Ovary (tissue), 3 donors: ENCODE results near the gene DOCK2.

ENCODE experiments used
- POLR2A ChIP-seq: fragments of 450-650 bp; IDR thresholded peaks from one replicate; pipeline ENCODE4 v1.6.1; 2017; ENCODE audit warnings: antibody characterized with exemption, mild to moderate bottlenecking, moderate library complexity
- TF ChIP-seq, protein P1 (sequence below), 3 donors: fragments of 450-650 bp in 2 of 3; fragments of 200-600 bp in 1 of 3; IDR thresholded peaks; one replicate each; pipeline versions ENCODE4 v1.5.1 to v1.8.0; 2016 to 2022; ENCODE audit warnings: antibody characterized with exemption in 3 of 3, mild to moderate bottlenecking in 1 of 3
- donor health status: DM: no; HTN: no; CAD: no.

DNA sequence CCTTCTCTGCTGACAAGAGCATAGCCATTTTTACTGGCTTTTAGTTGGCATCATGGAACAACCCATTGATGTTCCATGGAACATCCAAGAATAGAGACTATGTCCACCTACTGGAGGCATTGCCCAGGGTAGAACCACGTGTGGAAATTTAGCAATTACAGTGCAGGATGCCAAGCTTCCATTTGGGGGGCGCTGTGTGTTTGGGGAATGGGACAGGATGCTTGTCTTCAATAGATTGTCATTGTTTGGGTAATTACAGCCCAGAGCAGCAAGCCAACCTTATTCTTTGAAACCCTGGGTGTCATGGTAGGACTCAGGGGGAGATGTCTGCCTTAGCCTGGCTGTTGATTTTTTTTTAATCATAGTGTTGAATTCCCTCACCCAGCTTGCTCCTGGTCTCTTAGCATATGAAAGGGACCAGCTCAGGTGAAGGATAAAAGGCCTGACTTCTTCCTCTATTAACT lies 171.1 kb downstream of the DOCK2 start:
- TF ChIP-seq POLR2A: no peak
- TF ChIP-seq, protein P1, sequence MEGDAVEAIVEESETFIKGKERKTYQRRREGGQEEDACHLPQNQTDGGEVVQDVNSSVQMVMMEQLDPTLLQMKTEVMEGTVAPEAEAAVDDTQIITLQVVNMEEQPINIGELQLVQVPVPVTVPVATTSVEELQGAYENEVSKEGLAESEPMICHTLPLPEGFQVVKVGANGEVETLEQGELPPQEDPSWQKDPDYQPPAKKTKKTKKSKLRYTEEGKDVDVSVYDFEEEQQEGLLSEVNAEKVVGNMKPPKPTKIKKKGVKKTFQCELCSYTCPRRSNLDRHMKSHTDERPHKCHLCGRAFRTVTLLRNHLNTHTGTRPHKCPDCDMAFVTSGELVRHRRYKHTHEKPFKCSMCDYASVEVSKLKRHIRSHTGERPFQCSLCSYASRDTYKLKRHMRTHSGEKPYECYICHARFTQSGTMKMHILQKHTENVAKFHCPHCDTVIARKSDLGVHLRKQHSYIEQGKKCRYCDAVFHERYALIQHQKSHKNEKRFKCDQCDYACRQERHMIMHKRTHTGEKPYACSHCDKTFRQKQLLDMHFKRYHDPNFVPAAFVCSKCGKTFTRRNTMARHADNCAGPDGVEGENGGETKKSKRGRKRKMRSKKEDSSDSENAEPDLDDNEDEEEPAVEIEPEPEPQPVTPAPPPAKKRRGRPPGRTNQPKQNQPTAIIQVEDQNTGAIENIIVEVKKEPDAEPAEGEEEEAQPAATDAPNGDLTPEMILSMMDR (IDR thresholded peaks at IDR 0.05): no peak
